Caco-2 (cell line): ENCODE measurements around the gene ZDHHC17. TPM values are rescaled to one million over a fixed set of nuclear protein-coding genes. Genes with fewer than 3 reads are reported as not detected.

Experiments used
- BruUV-seq: library from RNA; stranded (reverse); fragments of 400-500 nt; replicated peaks from 2 replicates; lab custom pipeline; 2021; lab: Mats Ljungman, UMichigan
- CTCF ChIA-PET: fragments of 300-600 bp; sonication (Branson Sonifier 250); formaldehyde crosslinking; loops from one replicate; lab custom pipeline; 2022; ENCODE audit warnings: antibody characterized with exemption; lab: Charles Lee
- POLR2A ChIA-PET: fragments of 300-600 bp; sonication (Branson Sonifier 250); formaldehyde crosslinking; loops from one replicate; lab custom pipeline; 2022; ENCODE audit warnings: antibody characterized with exemption; lab: Charles Lee
- DNase-seq, 2 experiments: peaks; one replicate each; pipeline versions ENCODE4 v3.0.0 to v3.0.0-alpha.2; 2020 to 2022
- H3K27me3 ChIP-seq: replicated peaks from 2 replicates; pipeline ENCODE4 v1.6.0; 2011; ENCODE audit warnings: low read length; ENCODE audit not compliant: control insufficient read depth, insufficient read depth
- H3K36me3 ChIP-seq: 2 replicates; pipeline ENCODE4 v1.5.1; 2011; ENCODE audit warnings: low read length; ENCODE audit not compliant: control insufficient read depth, insufficient read depth
- H3K4me1 ChIP-seq: fragments of 250-450 bp; sonication (Bioruptor Pico); 2 replicates; pipeline ENCODE4 v1.5.1; 2020; ENCODE audit warnings: mild to moderate bottlenecking
- H3K4me3 ChIP-seq: 2 replicates; pipeline ENCODE4 v1.5.1; 2011; ENCODE audit warnings: low read depth, mild to moderate bottlenecking, control low read depth, low read length
- H3K9me3 ChIP-seq: fragments of 250-450 bp; sonication (Bioruptor Pico); 2 replicates; pipeline ENCODE4 v1.5.1; 2020; ENCODE audit warnings: mild to moderate bottlenecking, moderate library complexity
- H3K27ac Mint-ChIP-seq: one replicate; pipeline ENCODE4 v1.8.0; 2022; ENCODE audit warnings: mixed read lengths; ENCODE audit not compliant: unreplicated experiment
- H3K27me3 Mint-ChIP-seq: one replicate; pipeline ENCODE4 v1.8.0; 2022; ENCODE audit warnings: mixed read lengths; ENCODE audit not compliant: insufficient read depth, unreplicated experiment
- H3K36me3 Mint-ChIP-seq: one replicate; pipeline ENCODE4 v1.8.0; 2022; ENCODE audit warnings: mild to moderate bottlenecking, mixed read lengths; ENCODE audit not compliant: insufficient read depth, unreplicated experiment
- H3K4me1 Mint-ChIP-seq: one replicate; pipeline ENCODE4 v1.8.0; 2022; ENCODE audit warnings: low read depth, mixed read lengths; ENCODE audit not compliant: unreplicated experiment
- H3K4me3 Mint-ChIP-seq: one replicate; pipeline ENCODE4 v1.8.0; 2022; ENCODE audit warnings: mild to moderate bottlenecking, moderate library complexity, mixed read lengths; ENCODE audit not compliant: unreplicated experiment
- H3K9me3 Mint-ChIP-seq: one replicate; pipeline ENCODE4 v1.8.0; 2022; ENCODE audit warnings: mixed read lengths; ENCODE audit not compliant: unreplicated experiment
- CTCF ChIP-seq, 2 experiments: fragments of 200-600 bp in 1 of 2; IDR thresholded peaks; 1 replicate in 1 of 2; 2 replicates in 1 of 2; pipeline versions ENCODE4 v1.5.1 to v1.8.0; 2011 to 2022; ENCODE audit warnings: antibody characterized with exemption in 1 of 2, control low read depth in 1 of 2, inconsistent platforms in 1 of 2, low read depth in 1 of 2, low read length in 1 of 2, mild to moderate bottlenecking in 1 of 2, moderate library complexity in 1 of 2; ENCODE audit not compliant: insufficient read depth in 1 of 2, severe bottlenecking in 1 of 2, unreplicated experiment in 1 of 2
- intact Hi-C: fragments of 100-400 bp; cut with micrococcal nuclease; formaldehyde crosslinking; loops from one replicate; pipeline ENCODE4 v1.10.0; 2022; ENCODE audit not compliant: unreplicated experiment
- total RNA-seq: library from RNA; stranded (reverse); gene quantifications from 2 replicates; pipeline ENCODE4 v1.2.3, GENCODE V29; 2022

Gene ZDHHC17
- total RNA-seq, 1 experiment from 2014 or later, result 32.2 TPM

- DNase-seq, result no peak
- Mint-ChIP-seq H3K36me3 (peaks cover 10% of the 10 kb centered on the region), H3K4me3 (no peak overlapping the region), H3K27ac (no peak overlapping the region), H3K4me1 (peaks cover 8% of the 10 kb centered on the region), H3K27me3 (no peaks in the 10 kb centered on the region), H3K9me3 (no peaks in the 10 kb centered on the region)
- no TSS peak for BruUV-seq
- Histone ChIP-seq H3K9me3 (no peaks in the 10 kb centered on the region), H3K27me3 (no peaks in the 10 kb centered on the region), H3K36me3 (no peaks in the 10 kb centered on the region), H3K4me1 (peaks cover 13% of the 10 kb centered on the region), H3K4me3 (no peak overlapping the region)
- CTCF ChIA-PET, result interaction anchor here (0.9 kb wide), 1 partner anchor 12 kb away, joined by 3 read pairs; the partner anchor contains the start of gene CSRP2
- intact Hi-C loops, result no loop called here
- no peak for TF ChIP-seq CTCF (IDR thresholded peaks at IDR 0.05; ENCODE audit: insufficient read depth in 1 of 2, low read depth in 1 of 2, low read length in 1 of 2, severe bottlenecking in 1 of 2, unreplicated experiment in 1 of 2)
- POLR2A ChIA-PET, result no interaction called here
Measured at GRCh38 chr12:76866726-76867125, 102.8 kb downstream of the ZDHHC17 start.

GRCh38 chr12:76871082-76871481 lies 107.2 kb downstream of the ZDHHC17 start:
- Histone ChIP-seq H3K9me3 (no peaks in the 10 kb centered on the region), H3K36me3 (no peaks in the 10 kb centered on the region), H3K27me3 (no peaks in the 10 kb centered on the region), H3K4me1 (peaks cover 13% of the 10 kb centered on the region), H3K4me3 (no peak overlapping the region)
- no TSS peak for BruUV-seq
- CTCF ChIA-PET, result no interaction called here
- Mint-ChIP-seq H3K27ac (no peak overlapping the region), H3K4me3 (no peak overlapping the region), H3K36me3 (no peaks in the 10 kb centered on the region), H3K9me3 (no peaks in the 10 kb centered on the region), H3K27me3 (no peaks in the 10 kb centered on the region), H3K4me1 (peaks cover 8% of the 10 kb centered on the region)
- TF ChIP-seq CTCF (IDR thresholded peaks at IDR 0.05; ENCODE audit: insufficient read depth in 1 of 2, low read depth in 1 of 2, low read length in 1 of 2, severe bottlenecking in 1 of 2, unreplicated experiment in 1 of 2), result no peak
- intact Hi-C loops, result no loop called here
- POLR2A ChIA-PET, result no interaction called here
- DNase-seq, result no peak

- Histone ChIP-seq H3K36me3 (no peaks in the 10 kb centered on the region), H3K4me1 (peaks cover 13% of the 10 kb centered on the region), H3K9me3 (no peaks in the 10 kb centered on the region), H3K27me3 (no peaks in the 10 kb centered on the region), H3K4me3 (no peak overlapping the region)
- CTCF ChIA-PET, result no interaction called here
- Mint-ChIP-seq H3K27ac (no peak overlapping the region), H3K27me3 (no peaks in the 10 kb centered on the region), H3K9me3 (no peaks in the 10 kb centered on the region), H3K4me1 (peaks cover 8% of the 10 kb centered on the region), H3K4me3 (no peak overlapping the region), H3K36me3 (no peaks in the 10 kb centered on the region)
- DNase-seq, result no peak
- intact Hi-C loops, result no loop called here
- no TSS peak for BruUV-seq
- TF ChIP-seq CTCF (IDR thresholded peaks at IDR 0.05; ENCODE audit: insufficient read depth in 1 of 2, low read depth in 1 of 2, low read length in 1 of 2, severe bottlenecking in 1 of 2, unreplicated experiment in 1 of 2), result no peak
- POLR2A ChIA-PET, result no interaction called here
Measured at GRCh38 chr12:76871742-76872141, 107.8 kb downstream of the ZDHHC17 start.
